Measurements from ENCODE around the gene P2RX3.
"Not testable (repeated sequence)": the region's sequence is repeated elsewhere in the genome, so short reads cannot be mapped to it uniquely, and the experiment has no call there.

The P2RX3 gene

GRCh38 chr11:57338142-57338541 lies at the start of gene P2RX3:
Gene P2RX3 (plus strand): TSS chr11:57338352. CDS start chr11:57338551, 199 bp downstream.
- DNase-seq = no peak

- no peak for DNase-seq
Observed at GRCh38 chr11:57288771-57289579, 49.2 kb upstream of the P2RX3 start.

GRCh38 chr11:57290288-57290687 lies 47.9 kb upstream of the P2RX3 start:
- DNase-seq = no peak

GRCh38 chr11:57294225-57295131 lies 43.7 kb upstream of the P2RX3 start:
- no peak for DNase-seq

- not testable (repeated sequence) for DNase-seq
Observed at GRCh38 chr11:57296205-57296604, 41.9 kb upstream of the P2RX3 start.

- DNase-seq = no peak
Observed at GRCh38 chr11:57297221-57297620, 40.9 kb upstream of the P2RX3 start.

- DNase-seq = no peak
Observed at GRCh38 chr11:57299150-57299737, 38.9 kb upstream of the P2RX3 start.

- DNase-seq = no peak
Observed at GRCh38 chr11:57300785-57301184, 37.4 kb upstream of the P2RX3 start.

- DNase-seq = no peak
Observed at GRCh38 chr11:57301711-57302423, 36.3 kb upstream of the P2RX3 start.

GRCh38 chr11:57302489-57302888 lies 35.7 kb upstream of the P2RX3 start:
- DNase-seq = no peak

GRCh38 chr11:57303280-57303989 lies 34.7 kb upstream of the P2RX3 start:
- DNase-seq = no peak

- DNase-seq = no peak
Observed at GRCh38 chr11:57303990-57304579, 34.1 kb upstream of the P2RX3 start.

GRCh38 chr11:57305523-57305922 lies 32.6 kb upstream of the P2RX3 start:
- no peak for DNase-seq

GRCh38 chr11:57306161-57306876 lies 31.8 kb upstream of the P2RX3 start:
- no peak for DNase-seq

- no peak for DNase-seq
Observed at GRCh38 chr11:57306940-57307565, 31.1 kb upstream of the P2RX3 start.

GRCh38 chr11:57307666-57308270 lies 30.4 kb upstream of the P2RX3 start:
- no peak for DNase-seq

GRCh38 chr11:57308426-57309060 lies 29.6 kb upstream of the P2RX3 start:
- DNase-seq = no peak

- DNase-seq = no peak
Observed at GRCh38 chr11:57309106-57310059, 28.8 kb upstream of the P2RX3 start.
